Large intestine (tissue), 3 donors: ENCODE measurements around the gene SLC2A8. TPM values are rescaled to one million over a fixed set of nuclear protein-coding genes. Genes with fewer than 3 reads are reported as not detected.

ENCODE experiments used
- DNase-seq, 2 donors: peaks; one replicate each; pipeline versions ENCODE4 v3.0.0 to v3.0.0-alpha.2; 2013
- H3K27ac ChIP-seq: one replicate; pipeline ENCODE4 v1.5.1; 2013; ENCODE audit warnings: low read length
- H3K27me3 ChIP-seq: 2 replicates; pipeline ENCODE4 v1.6.1; 2013; ENCODE audit warnings: low read length; ENCODE audit not compliant: control insufficient read depth, insufficient read depth
- H3K36me3 ChIP-seq: 2 replicates; pipeline ENCODE4 v1.6.1; 2013; ENCODE audit warnings: low read length; ENCODE audit not compliant: control insufficient read depth, insufficient read depth
- H3K4me1 ChIP-seq: one replicate; pipeline ENCODE4 v1.6.1; 2013; ENCODE audit warnings: low read length; ENCODE audit not compliant: control insufficient read depth, insufficient read depth
- H3K4me3 ChIP-seq: one replicate; pipeline ENCODE4 v1.5.1; 2013; ENCODE audit warnings: low read length
- H3K9me3 ChIP-seq: one replicate; pipeline ENCODE4 v1.6.1; 2013; ENCODE audit warnings: mild to moderate bottlenecking, low read depth, low read length, moderate library complexity; ENCODE audit not compliant: control insufficient read depth
- WGBS: methylation state at CpG from one replicate; pipeline ENCODE4 v1.1.5; 2013; ENCODE audit warnings: low lambda C conversion rate; ENCODE audit not compliant: insufficient coverage; 5-methylcytosine and 5-hydroxymethylcytosine counted together
- polyA plus RNA-seq: library from polyadenylated mRNA; unstranded; fragments of 120-200 nt; gene quantifications from one replicate; pipeline ENCODE4 v1.2.1, GENCODE V29; 2013

Gene SLC2A8
- polyA plus RNA-seq, 1 donor, result 58.3 TPM

DNA sequence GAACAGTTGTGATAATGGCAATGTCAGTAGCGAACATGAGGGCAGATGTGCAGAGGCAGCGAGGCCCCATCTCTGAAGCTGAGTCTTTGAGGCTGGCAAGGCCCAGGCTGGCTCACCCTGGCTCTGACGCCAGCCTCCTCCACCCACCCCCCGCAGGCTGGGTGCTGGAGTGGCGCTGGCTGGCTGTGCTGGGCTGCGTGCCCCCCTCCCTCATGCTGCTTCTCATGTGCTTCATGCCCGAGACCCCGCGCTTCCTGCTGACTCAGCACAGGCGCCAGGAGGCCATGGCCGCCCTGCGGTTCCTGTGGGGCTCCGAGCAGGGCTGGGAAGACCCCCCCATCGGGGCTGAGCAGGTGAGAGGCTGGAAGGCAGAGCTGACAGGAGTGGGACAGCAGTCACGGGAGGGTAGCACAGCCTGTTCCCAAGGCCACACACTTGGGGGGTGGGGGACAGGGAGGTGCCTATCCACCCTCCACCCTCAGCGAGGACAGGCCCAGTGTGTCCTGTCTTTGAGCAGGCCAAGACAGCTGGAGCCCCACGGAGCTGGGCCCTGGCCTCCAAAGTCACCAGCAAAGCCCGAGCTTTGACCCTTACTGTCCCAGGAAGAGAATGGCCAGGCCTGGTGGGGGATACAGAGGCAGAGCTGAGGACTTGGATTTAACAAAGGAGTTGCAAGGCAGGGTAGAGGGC is 5.6 kb downstream of the SLC2A8 start:
- DNase-seq, result no peak
- Histone ChIP-seq H3K4me3 (no peak overlapping the region), H3K27me3 (no peaks in the 10 kb centered on the region), H3K4me1 (peaks cover 11% of the 10 kb centered on the region), H3K9me3 (no peaks in the 10 kb centered on the region), H3K27ac (no peak overlapping the region), H3K36me3 (peaks cover 75% of the 10 kb centered on the region)
- WGBS, result no CpG with 5 or more reads among the region's 18 CpGs

DNA sequence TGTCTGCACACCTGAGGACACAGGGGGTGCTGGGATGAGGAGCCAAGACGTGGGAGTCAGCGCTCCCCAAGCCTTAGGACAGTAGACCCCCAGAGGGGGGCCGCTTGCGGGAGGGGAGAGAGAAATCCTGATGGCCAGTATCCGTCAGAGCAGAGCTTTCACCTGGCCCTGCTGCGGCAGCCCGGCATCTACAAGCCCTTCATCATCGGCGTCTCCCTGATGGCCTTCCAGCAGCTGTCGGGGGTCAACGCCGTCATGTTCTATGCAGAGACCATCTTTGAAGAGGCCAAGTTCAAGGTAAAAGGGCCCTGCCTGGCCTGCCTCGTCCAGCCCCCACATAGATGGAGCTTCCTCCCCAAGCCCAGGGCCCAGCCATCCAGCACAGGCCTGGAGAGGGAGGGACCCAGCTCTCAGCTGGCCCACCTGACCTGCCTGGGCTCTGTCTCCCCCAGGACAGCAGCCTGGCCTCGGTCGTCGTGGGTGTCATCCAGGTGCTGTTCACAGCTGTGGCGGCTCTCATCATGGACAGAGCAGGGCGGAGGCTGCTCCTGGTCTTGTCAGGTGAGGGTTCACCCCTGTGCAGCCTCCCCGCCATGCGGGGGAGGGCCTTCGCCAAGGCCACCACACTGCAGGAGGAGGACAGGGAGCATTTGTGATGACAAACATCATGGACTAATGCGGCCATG is 6.7 kb downstream of the SLC2A8 start:
- Histone ChIP-seq H3K9me3 (no peaks in the 10 kb centered on the region), H3K27me3 (no peaks in the 10 kb centered on the region), H3K36me3 (peaks cover 80% of the 10 kb centered on the region), H3K4me3 (no peak overlapping the region), H3K4me1 (peaks cover 9% of the 10 kb centered on the region), H3K27ac (no peak overlapping the region)
- WGBS, result no CpG with 5 or more reads among the region's 22 CpGs
- DNase-seq, result no peak

DNA sequence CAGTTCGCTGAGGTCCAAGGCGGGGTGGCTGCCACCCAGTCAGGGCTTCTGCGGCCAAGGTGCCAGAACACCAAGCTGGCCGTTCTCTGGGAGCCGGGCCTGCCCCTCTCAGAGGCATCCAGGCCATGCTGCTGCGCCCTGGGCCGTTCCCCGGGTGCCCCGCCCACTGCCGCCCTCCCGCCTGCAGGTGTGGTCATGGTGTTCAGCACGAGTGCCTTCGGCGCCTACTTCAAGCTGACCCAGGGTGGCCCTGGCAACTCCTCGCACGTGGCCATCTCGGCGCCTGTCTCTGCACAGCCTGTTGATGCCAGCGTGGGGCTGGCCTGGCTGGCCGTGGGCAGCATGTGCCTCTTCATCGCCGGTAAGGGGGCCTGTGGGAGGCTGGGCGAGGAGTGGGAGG is 7.7 kb downstream of the SLC2A8 start:
- no peaks in the 10 kb centered on the region for H3K27me3 ChIP-seq
- no CpG with 5 or more reads among the region's 23 CpGs for WGBS
- H3K9me3 ChIP-seq, result no peaks in the 10 kb centered on the region
- peaks cover 4% of the 10 kb centered on the region for H3K4me1 ChIP-seq
- peaks cover 80% of the 10 kb centered on the region for H3K36me3 ChIP-seq
- H3K27ac ChIP-seq, result no peak overlapping the region
- no peak overlapping the region for H3K4me3 ChIP-seq
- DNase-seq, result no peak

DNA sequence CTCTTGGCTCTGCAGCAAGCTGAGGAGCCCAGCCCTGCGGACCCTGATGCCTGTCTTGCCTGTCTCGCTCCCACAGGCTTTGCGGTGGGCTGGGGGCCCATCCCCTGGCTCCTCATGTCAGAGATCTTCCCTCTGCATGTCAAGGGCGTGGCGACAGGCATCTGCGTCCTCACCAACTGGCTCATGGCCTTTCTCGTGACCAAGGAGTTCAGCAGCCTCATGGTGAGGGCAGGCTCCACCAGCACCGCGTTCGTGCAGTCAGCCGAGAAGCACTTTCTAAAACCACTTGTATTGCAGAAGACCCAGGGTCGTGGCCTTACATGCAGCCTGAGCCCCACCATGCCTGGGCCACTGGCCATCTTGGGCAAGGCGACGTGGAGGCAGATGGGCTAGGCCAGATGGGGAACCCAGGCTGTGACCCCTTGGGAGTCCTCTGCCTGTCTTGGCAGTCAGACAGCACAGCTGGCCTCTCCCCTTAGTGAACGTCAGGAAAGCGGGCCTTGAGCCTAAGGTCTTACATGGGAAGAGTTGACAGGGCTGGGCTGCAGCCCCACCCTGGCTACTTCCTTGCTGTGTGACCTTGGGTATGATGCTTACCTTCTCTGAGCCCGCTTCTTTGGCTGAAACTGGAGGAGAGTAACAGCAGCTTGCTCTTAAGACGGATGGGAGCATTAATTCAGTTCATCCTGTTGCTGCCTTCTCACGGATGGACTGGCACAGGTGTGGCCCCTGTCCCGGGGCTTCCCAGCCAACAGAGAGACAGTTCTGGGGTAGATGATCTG is 8.6 kb downstream of the SLC2A8 start:
- Histone ChIP-seq H3K4me3 (no peak overlapping the region), H3K27me3 (no peaks in the 10 kb centered on the region), H3K27ac (no peak overlapping the region), H3K4me1 (no peaks in the 10 kb centered on the region), H3K9me3 (no peaks in the 10 kb centered on the region), H3K36me3 (peaks cover 72% of the 10 kb centered on the region)
- WGBS, result no CpG with 5 or more reads among the region's 20 CpGs
- DNase-seq, result no peak

DNA sequence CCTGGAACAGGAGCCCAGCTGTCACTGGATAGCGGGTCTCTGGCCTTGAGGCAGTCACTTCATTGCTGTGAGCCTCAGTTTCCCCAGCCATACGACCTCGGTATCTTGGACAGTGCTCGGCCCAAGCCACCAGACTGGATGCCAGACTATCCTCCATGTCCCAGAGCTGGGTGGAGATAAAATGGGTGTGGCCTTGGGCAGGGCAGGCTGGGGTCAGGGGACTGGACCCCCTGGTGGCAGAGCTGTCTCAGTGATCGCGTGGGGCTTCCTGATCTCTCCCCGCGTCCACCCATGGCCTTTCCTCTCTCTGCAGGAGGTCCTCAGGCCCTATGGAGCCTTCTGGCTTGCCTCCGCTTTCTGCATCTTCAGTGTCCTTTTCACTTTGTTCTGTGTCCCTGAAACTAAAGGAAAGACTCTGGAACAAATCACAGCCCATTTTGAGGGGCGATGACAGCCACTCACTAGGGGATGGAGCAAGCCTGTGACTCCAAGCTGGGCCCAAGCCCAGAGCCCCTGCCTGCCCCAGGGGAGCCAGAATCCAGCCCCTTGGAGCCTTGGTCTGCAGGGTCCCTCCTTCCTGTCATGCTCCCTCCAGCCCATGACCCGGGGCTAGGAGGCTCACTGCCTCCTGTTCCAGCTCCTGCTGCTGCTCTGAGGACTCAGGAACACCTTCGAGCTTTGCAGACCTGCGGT is 10.0 kb downstream of the SLC2A8 start:
- WGBS, result no CpG with 5 or more reads among the region's 13 CpGs
- no peak for DNase-seq
- H3K4me1 ChIP-seq, result no peaks in the 10 kb centered on the region
- H3K27ac ChIP-seq, result no peak overlapping the region
- H3K4me3 ChIP-seq, result no peak overlapping the region
- H3K9me3 ChIP-seq, result no peaks in the 10 kb centered on the region
- no peaks in the 10 kb centered on the region for H3K27me3 ChIP-seq
- peaks cover 62% of the 10 kb centered on the region for H3K36me3 ChIP-seq

DNA sequence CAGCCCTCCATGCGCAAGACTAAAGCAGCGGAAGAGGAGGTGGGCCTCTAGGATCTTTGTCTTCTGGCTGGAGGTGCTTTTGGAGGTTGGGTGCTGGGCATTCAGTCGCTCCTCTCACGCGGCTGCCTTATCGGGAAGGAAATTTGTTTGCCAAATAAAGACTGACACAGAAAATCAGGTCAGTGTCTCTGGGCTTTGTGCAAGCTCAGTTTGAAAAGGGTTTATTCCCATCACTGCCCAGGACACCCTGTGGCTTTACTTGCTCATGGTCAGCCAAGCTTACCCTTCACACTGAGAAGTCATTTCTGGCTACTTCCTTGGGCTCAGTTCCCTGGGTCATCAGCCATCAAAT is 10.5 kb downstream of the SLC2A8 start:
- peaks cover 61% of the 10 kb centered on the region for H3K36me3 ChIP-seq
- no peak overlapping the region for H3K27ac ChIP-seq
- no peak for DNase-seq
- no peaks in the 10 kb centered on the region for H3K9me3 ChIP-seq
- no peak overlapping the region for H3K4me3 ChIP-seq
- no CpG with 5 or more reads among the region's 6 CpGs for WGBS
- H3K27me3 ChIP-seq, result no peaks in the 10 kb centered on the region
- H3K4me1 ChIP-seq, result peaks cover 4% of the 10 kb centered on the region

DNA sequence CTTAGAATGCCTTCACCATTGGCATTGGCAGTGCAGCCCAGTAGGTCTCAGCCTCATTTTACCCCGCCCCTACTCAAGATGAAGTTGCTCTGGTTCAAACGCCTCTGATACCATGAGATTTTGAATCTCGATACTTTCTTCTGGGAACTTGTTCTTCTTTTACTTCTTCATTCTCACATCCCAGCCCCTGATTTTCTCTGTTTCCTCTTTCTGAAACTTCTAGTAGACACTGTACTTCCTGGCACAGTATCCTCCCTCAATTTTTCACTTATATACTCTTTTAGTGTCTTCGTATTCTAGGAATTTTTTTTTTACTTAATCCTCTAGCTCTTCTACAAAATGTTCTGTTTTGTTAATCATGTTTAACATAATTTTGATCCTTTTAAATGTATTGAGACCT is 14.2 kb downstream of the SLC2A8 start:
- H3K36me3 ChIP-seq, result peaks cover 28% of the 10 kb centered on the region
- peak overlapping the region; percentile 85 for H3K27ac ChIP-seq
- DNase-seq, result no peak
- H3K4me3 ChIP-seq, result no peak overlapping the region
- H3K9me3 ChIP-seq, result no peaks in the 10 kb centered on the region
- no peaks in the 10 kb centered on the region for H3K27me3 ChIP-seq
- 89% methylated on average over 3 of the region's 4 CpGs for WGBS
- H3K4me1 ChIP-seq, result peaks cover 21% of the 10 kb centered on the region

DNA sequence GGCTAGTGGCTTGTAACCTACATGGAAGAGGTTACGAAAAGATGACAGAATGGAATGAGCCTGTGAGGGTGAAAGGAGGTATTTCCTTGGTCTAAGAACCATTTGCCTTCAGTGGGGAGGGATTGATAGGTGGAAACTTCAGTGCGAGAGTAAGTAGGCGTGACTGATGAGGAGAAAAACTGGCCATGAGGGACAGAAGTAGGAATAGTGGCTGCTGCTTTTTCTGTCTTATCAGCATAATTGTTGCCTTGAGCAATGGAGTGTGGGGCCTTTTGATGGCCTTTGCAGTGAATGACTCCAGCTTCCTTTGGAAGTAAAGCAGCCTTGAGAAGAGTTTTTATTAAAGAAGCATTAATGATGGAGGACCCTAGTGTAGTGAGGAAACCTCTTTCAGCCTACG is 18.2 kb downstream of the SLC2A8 start:
- Histone ChIP-seq H3K4me1 (peaks cover 46% of the 10 kb centered on the region), H3K27ac (peak overlapping the region; percentile 32), H3K4me3 (no peak overlapping the region), H3K27me3 (no peaks in the 10 kb centered on the region), H3K36me3 (peaks cover 18% of the 10 kb centered on the region), H3K9me3 (no peaks in the 10 kb centered on the region)
- no peak for DNase-seq
- WGBS, result 78% methylated on average over 1 of the region's 4 CpGs

DNA sequence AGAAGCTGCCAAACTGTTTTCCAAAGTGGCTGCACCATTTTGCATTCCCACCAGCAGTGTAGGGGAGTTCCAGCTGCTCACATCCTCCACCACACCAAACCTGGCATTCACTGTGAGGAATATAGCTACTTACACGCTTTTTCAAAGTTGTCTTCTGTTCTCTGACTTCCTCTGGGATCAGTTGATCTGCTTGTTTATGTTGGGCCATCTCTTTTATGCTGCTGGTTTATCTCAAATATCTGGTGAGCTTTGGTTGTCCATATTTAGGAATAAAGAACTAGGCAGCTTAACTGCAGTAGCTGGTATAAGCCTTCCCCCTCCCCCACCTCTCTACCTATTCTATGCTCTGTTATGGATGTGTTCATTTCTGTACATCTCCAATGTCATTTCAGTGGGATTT is 18.7 kb downstream of the SLC2A8 start:
- DNase-seq, result no peak
- no CpG with 5 or more reads among the region's 1 CpG for WGBS
- H3K27ac ChIP-seq, result peak overlapping the region; percentile 32
- H3K9me3 ChIP-seq, result no peaks in the 10 kb centered on the region
- peaks cover 46% of the 10 kb centered on the region for H3K4me1 ChIP-seq
- no peak overlapping the region for H3K4me3 ChIP-seq
- no peaks in the 10 kb centered on the region for H3K27me3 ChIP-seq
- peaks cover 16% of the 10 kb centered on the region for H3K36me3 ChIP-seq
